ENCODE data around the gene GRM7. TPM values are rescaled to one million over a fixed set of nuclear protein-coding genes. Genes with fewer than 3 reads are reported as not detected.

Gene GRM7
- total RNA-seq, 1 experiment from 2014 or later, result 0.28 TPM

- no peaks in the 10 kb centered on the region for H3K27me3 ChIP-seq (ENCODE audit: insufficient read depth, low read length)
These were observed 348.2 kb downstream of the GRM7 start for GRCh38 chr3:7209098-7209497.

More at GRCh38 chr3:7209098-7209497, 348.2 kb downstream of the GRM7 start:
- Histone ChIP-seq H3K14ac (ENCODE audit: insufficient read depth, low read length) (no peak overlapping the region), H2BK5ac (ENCODE audit: insufficient read length, low read length) (no peak overlapping the region), H3K56ac (ENCODE audit: insufficient read length, low read depth, low read length) (no peak overlapping the region), H4K91ac (ENCODE audit: insufficient read length, low read depth, low read length) (no peak overlapping the region), H2BK15ac (ENCODE audit: low read depth, low read length) (no peak overlapping the region), H2BK120ac (ENCODE audit: low read depth, low read length, poor library complexity, severe bottlenecking) (no peak overlapping the region), H3K9ac (ENCODE audit: extremely low read depth, insufficient read length, low read length) (no peak overlapping the region), H3K4ac (ENCODE audit: low read depth, low read length) (no peak overlapping the region), H4K8ac (replicated peaks; ENCODE audit: insufficient read length, low read depth, low read length) (no peak overlapping the region), H4K20me1 (ENCODE audit: control insufficient read depth, insufficient read depth, insufficient read length) (no peaks in the 10 kb centered on the region), H2AFZ (ENCODE audit: low read length) (no peak overlapping the region), H3T11ph (ENCODE audit: low read length) (no peak overlapping the region), H3K4me1 (ENCODE audit: insufficient read depth, low read length) (no peaks in the 10 kb centered on the region; the same call in 1 of the 2 replicates), H3K23me2 (ENCODE audit: insufficient read length, low read depth, low read length, poor library complexity, severe bottlenecking) (no peaks in the 10 kb centered on the region), H3K27ac (ENCODE audit: insufficient read length, low read depth, low read length) (no peak overlapping the region), H2BK12ac (ENCODE audit: insufficient read length, low read depth, low read length) (no peak overlapping the region), H2BK20ac (ENCODE audit: low read depth, low read length, poor library complexity, severe bottlenecking) (no peak overlapping the region), H4K5ac (ENCODE audit: insufficient read length, low read depth, low read length) (no peak overlapping the region), H3K79me2 (ENCODE audit: insufficient read depth, low read length) (no peaks in the 10 kb centered on the region), H3K9me3 (ENCODE audit: control insufficient read depth, low read depth, low read length) (no peaks in the 10 kb centered on the region), H3K23ac (ENCODE audit: insufficient read length, low read depth, low read length) (no peak overlapping the region), H3K4me2 (ENCODE audit: insufficient read depth, insufficient read length, low read length) (no peak overlapping the region), H2AK5ac (ENCODE audit: insufficient read length, low read length) (no peak overlapping the region), H3K79me1 (ENCODE audit: insufficient read depth, low read depth, low read length, poor library complexity, severe bottlenecking) (no peaks in the 10 kb centered on the region), H3K18ac (ENCODE audit: insufficient read length, low read depth, low read length) (no peak overlapping the region)
- DNase-seq, result no peak
- no peak for TF ChIP-seq CTCF (conservative IDR thresholded peaks at IDR 0.05)
- Mint-ChIP-seq H3K27me3 (ENCODE audit: low read depth) (no peaks in the 10 kb centered on the region), H3K9me3 (no peaks in the 10 kb centered on the region), H3K4me3 (no peak overlapping the region), H3K27ac (no peak overlapping the region), H3K4me1 (peaks cover 17 to 21% of the 10 kb centered on the region in 2 experiments), H3K36me3 (ENCODE audit: insufficient read depth in 1 of 3, low read depth in 3 of 3) (no peaks in the 10 kb centered on the region)
